HTERT RPE-1 (cell line): ENCODE data around the gene TBXAS1.

Source experiments
- in situ Hi-C: fragments of 300-500 bp; cut with MboI; formaldehyde crosslinking; loops from 4 replicates; pipeline ENCODE4 v1.14.3; 2020; ENCODE audit warnings: low sequenced_read_pairs

The TBXAS1 gene

DNA sequence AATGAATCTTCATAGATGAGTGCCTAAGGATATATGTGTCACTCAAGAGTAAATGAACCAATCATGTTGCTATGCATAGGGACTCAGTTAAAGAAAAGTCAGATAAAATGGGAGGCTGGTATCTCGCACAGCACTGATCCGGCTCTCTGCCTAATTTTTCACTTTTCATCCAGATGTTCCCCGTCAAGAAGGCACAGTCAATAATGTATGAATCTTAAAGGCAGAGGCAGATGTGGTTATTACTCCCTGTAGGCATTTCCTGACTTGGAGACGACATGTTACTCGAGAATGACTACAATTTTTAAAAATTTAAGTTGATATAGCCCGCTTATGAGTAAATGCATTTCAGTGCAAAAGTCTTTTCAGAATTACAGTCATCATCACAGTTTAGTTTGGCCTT lies 113.6 kb downstream of the TBXAS1 start:
- in situ Hi-C loops: no loop called here

DNA sequence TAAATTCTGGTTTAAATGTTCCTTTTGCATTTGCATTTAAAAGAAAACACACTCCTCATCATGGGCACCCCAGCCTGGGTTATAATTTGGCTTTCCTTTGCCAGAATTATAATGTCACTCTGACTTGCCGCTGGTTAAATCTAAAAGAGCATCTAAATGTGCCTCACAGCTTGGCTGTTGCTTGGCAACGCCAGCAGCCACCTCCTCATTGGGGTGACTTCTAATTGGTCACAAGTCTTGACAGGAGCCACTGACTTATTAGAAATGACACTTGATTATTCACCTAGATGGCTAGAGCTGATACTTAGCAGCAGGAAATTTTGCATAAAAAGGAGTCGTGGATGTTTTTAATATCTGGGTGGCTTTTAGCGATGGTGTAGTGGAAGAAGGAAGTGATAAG lies 114.3 kb downstream of the TBXAS1 start:
- in situ Hi-C loops: no loop called here

DNA sequence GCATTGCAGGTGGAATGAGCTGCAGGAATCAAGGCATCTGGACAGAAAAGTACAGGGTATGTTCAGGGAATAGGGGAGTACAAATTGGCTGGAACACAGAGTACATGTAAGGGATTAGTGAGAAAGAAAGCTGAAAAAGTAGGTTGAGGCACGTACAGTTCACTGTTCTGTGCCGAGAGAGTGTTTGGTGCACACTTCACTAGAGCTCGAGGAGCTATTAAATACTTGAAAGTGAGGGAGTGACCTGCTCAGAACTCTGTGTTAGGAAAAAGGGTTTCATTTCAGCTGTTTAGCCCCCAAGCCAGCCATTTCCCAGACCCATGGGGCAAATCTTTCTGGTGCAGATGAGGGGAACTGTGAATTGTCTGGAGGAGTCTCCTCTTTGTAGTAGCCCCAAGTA lies 115.2 kb downstream of the TBXAS1 start:
- in situ Hi-C loops: no loop called here

DNA sequence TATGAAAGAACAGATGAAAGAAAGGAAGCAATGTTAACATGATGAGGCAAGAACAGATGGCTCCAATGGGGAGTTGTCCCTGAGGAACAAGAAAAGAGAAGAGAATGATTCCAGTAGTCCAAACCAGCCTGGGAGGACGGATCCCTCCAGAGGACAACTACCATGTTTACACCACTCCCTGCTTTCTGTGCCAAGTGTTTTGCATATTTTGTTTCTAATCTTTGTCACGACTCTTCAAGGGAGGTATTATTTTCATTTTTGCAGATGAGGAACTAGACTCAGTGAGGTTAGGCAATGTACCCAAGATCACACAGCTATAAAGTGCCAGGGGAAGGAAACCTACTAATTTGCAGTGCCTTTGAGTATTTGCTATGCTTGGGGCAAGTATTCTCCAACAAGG lies 117.5 kb downstream of the TBXAS1 start:
- in situ Hi-C loops: no loop called here

DNA sequence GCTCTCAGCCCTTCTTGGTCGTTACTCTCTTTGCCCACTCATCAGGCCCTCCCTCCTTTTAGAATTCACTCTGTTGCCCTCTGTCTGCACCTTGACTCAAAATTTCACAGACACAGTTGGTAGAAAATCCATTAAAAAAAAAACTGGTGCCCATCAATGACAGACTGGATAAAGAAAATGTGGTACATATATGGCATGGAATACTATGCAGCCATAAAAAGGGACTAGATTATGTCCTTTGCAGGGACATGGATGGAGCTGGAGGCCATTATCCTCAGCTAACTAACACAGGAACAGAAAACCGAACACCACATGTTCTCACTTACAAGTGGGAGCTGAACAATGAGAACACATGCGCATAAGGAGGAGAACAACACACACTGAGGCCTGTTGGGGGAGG lies 118.0 kb downstream of the TBXAS1 start:
- in situ Hi-C loops: no loop called here

DNA sequence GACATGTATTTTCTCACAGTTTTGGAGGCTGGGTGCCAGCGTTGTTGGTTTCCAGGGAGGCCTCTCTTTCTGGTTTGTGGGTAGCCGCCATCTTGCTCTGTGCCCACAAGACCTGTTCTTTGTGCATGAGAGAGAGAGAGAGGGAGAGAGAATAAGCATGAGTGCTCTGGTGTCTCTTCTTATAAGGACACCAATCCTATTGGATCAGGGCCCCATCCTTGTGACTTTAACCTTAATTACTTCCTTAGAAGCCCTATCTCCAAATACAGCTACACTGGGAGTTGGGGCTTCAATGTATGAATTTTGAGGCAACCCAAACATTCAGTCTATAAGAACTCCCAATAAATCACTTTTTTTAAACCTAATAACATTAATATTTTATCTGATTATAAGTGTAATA lies 119.1 kb downstream of the TBXAS1 start:
- in situ Hi-C loops: no loop called here

DNA sequence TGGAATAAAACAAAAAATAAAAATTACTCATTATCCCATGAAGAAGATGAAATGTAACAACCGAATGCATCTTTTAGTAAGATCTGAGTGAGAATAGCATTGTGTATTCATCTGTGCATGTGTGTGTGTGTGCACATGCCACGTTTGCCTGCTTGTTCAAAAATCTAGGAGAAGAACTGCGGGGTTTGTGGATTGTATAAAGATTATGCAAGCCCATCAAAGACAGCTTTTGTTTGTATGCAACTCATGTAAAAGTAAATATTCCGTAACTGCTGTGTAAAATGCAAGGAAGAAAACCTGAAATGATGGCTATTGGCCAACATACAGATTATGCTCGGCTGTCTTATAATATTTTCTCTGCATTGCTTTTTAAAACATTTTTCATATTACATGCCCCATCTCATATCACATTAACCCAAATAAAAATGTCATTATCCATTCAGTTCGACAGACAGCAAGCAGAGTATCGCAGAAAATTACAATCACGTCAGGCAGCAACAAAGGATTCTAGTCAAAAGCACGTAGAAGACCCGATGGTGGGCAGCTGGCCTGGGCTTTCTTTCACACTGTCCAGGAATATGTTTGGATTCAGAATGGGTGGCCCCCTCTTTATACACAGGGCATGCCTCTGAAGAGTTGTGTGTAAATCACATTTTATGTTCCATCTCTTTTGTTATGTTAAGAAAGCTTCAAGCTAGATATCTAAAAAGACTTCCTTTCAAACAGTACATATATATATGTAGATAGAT lies 119.7 kb downstream of the TBXAS1 start:
- in situ Hi-C loops: no loop called here

DNA sequence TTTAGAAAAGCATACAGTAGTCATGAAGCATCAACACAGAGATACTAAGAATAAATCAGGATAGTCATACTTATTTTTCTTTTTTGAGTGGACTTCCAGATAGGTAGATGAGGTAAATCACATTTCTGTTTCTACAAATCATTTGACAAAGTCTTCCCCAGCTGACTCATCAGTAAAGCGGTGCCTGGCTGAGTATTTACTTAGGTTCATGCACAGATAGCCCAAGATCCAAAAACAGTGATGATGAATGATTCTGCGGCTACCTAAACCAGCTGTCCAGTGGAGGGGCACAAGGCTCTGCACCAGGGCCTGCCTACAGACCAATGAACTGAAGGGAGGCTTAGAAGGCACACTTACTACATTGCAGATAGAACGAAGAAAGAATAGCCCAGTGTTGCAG lies 120.6 kb downstream of the TBXAS1 start:
- in situ Hi-C loops: no loop called here

DNA sequence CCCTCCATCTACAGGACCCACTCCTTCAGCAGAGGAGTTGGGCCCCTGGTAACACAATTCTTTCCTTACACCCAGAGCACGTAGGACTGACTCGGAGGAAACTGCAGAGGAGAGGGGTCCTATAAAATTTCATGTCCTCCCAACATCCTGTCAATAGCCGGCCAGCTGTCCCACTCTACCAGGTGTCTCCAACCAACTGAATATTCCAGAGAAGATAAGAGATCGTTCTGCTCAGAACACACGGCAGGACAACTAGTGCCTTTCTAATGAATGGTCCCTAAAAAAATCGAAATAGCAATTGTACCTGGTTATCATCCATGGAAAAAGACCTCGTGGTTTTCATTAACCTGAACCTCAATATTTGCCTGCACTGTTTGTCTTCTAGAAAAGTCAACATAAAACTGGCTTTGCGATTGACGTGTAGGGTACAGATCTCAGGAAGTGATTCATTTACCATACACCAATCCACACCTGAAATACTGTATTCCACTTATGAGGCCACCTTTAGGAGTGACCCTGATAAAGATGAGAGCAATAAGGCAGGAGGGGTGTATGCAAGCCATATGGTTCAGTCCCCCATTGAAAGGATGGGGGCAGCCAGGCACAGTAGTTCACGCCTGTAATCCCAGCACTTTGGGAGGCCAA lies 121.9 kb downstream of the TBXAS1 start:
- in situ Hi-C loops: no loop called here

DNA sequence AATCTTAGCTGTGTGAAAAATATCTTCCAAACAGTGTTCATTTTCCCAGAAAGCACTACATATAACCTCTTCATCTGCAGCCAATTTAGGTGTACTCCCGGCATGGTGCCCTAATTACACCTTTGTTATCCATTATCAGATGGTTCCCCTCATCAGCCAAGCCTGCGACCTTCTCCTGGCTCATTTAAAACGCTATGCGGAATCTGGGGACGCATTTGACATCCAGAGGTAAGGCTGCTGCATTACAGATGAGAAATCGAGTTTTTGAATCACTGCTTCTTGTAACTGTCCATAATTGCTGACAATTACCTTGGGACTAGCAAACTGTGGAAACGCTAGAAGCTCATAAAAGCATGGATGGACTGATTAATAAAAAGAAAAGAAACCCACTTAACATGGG lies 124.2 kb downstream of the TBXAS1 start:
- in situ Hi-C loops: no loop called here

DNA sequence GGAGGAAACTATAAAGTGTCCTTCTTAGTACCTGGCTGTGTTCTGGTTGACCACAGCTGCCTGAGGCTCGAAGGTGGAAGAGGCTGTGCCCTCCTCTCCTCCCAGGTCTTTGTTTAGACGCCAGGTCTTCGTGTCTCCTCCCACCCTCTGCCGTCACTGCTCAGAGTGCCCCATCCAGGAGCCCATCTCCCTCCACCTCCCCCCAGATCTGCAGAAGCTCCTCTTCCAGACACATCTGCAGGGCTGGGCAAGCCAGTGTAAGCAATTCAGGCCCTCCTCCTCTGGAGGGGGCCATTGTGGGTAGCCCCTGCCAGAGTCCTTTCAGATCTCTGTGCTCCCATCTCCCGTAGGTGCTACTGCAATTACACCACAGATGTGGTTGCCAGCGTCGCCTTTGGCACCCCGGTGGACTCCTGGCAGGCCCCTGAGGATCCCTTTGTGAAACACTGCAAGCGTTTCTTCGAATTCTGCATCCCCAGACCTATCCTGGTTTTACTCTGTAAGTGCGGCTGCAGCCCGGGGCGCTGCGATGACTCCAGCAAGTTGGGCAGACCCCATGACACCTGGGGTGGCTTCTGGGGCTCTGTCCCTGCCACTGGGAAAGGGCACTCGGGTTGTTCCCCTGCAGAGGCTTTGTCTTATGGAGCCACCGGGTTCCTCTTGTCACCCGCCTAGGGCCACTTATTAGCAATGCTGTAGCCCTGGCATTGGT lies 126.2 kb downstream of the TBXAS1 start:
- in situ Hi-C loops: no loop called here

DNA sequence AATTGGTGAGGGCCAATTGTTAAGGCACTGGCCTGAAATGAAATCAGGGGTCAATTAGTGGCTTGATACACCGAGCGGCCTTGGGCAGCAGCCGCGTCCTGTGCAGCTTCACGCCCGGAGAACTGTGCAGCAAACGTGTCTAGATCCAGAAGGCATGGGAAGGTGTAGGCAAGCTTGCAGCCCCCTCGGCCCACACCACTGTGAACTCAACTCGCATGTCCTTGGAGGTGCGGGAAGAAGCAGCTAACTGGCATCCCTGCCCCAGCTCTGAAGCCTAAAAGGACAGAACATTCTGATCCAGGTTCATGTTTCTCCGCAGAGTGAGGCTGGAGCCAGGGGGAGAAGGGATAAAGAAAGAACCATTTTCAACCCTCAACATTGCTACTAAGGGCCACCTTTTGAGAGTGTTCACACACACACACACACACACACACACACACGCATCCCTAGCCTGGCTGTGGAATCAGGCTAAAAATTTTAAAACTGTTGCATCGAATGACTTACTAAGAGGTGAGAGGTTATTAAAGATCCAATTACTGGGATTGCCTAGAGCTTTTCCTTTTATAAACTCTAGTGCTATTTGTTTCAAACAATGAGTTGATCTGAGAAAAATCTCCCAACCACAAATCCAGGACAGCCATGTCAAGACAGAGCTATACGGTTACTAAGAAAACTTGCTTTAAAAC lies 129.7 kb downstream of the TBXAS1 start:
- in situ Hi-C loops: no loop called here

DNA sequence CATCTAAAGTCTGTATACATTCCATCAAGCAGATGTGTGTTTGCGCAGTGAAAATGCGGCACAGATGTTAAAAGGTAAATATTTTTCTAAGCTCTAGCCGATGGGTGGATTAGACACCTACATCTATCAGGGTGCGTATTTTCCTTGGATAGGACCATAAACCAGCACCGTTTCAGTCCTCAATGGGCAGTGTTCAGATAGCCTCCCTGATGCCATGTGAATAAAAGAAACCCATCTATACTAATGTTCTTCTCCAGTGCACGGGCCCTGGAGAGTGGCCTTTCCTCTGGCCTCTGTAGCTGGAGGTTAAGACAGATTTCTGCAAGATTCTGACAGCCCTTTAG lies 130.2 kb downstream of the TBXAS1 start:
- in situ Hi-C loops: no loop called here

DNA sequence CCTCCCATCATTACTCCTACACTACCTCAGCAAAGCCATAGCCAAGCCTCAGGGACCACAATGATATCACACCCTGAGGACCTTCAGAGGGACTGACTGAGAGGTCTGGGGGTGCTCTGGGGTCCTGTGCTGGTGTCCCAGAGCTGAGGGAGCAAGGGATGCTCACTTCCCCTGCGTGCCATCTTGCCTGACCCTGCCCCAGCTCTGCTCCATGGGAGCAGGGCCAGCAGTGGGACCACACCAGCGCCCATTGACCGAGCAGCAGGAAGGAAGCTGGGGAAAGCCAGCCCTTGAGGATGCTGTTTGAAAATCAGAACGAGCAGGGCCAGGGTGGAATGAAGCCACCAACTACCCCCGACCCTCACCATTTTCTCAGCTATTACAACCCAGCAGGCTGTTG lies 130.7 kb downstream of the TBXAS1 start:
- in situ Hi-C loops: no loop called here

DNA sequence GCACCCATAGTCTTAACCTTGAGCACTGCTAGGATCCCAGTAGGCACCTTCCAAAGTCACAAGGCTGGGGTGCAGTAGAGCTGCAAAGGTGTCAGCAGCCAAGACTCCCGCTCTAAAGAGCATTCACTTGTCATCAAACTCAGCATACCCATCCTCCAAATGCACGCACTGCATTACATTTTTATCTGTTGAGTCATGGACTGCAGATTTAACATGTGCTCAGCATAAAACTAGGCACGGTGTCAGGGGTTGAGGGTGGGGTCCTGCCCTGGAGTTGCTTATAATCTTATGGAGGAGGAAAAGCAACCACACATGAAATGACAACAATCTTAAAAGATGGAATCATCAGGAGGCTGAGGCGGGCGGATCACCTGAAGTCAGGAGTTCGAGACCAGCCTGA lies 131.1 kb downstream of the TBXAS1 start:
- in situ Hi-C loops: no loop called here

DNA sequence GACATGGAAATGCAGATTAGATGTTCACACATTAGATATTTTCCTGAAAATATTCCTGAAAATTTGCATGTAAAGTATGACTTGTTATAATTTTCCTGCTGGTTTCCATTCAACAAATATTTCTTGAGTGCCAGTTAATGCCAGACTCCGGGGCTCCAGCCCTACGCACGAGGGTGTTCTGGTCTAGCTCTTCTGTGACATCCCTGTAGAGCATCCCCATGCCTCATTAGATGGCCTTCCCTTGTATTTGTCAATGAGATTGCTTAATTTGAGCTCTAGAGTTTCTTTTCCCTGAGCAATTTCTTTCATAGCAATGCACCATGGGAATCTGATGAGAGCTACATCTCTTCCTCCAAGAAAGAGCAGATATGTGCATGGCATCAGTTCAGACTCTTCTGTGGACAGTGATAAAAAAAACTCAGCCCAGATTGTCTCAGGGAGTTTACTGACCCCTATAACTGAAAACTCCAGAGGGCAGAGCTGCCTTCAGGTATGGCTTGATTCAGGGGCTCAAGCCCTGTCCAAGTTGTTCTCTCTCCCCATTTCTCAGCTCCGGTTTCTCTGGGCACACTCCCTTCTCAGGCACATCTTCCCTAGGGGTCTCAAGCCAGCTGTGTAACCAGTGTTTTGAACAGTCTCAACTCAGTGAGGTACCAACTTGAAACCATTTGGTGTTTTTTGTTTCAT lies 137.0 kb downstream of the TBXAS1 start:
- in situ Hi-C loops: no loop called here

DNA sequence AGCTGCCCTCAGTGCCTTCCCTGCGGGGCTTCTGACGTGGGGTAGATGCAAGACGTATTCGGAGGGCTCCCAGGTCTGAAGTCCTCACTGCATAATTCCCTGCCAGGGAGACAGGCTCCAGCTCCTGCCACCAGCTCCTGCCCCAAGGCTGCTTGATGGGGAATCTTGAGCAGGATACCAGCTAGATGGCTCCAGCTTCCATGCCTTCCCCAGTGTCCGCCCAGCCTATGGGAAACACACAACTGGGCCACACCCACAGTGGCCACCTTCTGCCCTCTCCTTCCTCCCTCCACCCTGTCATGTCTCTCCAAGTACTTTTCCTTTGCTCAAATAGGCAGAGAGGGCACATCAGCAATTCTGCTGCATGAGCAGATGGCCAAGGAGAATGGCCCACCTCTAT lies 137.9 kb downstream of the TBXAS1 start:
- in situ Hi-C loops: no loop called here

DNA sequence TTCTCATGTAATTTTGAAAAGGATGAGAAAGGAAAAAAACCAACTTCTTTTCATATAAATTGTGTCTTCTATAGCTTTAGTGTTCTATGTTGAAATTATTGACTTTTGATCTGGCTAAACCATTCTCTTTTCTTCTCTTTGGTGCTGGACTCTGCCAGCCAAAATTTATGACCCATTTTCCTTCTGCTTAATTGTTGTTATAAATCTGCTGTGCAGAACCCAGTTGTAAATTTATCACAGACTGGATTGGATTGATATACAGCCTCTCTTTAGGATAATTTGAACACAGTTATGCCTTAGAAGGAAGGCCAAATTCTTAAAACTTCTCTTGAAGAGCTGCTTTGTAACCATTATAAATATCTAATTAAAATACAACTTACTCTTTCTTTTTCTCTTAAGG lies 139.9 kb downstream of the TBXAS1 start:
- in situ Hi-C loops: no loop called here

DNA sequence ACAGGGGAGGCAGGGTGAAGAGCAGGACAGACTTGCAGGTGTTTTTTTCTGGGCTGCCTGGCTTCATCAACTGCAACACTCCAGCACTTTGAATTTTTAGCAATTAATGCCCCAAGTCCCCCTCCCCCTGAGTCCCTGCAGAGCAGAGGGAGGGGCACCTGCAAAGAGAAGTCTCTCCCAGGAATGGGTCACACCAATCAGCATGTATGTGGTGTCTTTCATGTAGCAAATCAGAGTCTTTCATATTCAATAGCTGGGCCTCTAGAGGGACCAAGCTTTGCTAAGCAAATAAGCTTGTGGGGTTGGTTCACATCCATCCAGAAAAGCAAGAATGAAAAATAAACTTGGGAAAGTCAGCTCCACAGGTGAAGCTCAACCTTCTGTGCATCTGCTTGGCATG lies 143.0 kb downstream of the TBXAS1 start:
- in situ Hi-C loops: no loop called here

DNA sequence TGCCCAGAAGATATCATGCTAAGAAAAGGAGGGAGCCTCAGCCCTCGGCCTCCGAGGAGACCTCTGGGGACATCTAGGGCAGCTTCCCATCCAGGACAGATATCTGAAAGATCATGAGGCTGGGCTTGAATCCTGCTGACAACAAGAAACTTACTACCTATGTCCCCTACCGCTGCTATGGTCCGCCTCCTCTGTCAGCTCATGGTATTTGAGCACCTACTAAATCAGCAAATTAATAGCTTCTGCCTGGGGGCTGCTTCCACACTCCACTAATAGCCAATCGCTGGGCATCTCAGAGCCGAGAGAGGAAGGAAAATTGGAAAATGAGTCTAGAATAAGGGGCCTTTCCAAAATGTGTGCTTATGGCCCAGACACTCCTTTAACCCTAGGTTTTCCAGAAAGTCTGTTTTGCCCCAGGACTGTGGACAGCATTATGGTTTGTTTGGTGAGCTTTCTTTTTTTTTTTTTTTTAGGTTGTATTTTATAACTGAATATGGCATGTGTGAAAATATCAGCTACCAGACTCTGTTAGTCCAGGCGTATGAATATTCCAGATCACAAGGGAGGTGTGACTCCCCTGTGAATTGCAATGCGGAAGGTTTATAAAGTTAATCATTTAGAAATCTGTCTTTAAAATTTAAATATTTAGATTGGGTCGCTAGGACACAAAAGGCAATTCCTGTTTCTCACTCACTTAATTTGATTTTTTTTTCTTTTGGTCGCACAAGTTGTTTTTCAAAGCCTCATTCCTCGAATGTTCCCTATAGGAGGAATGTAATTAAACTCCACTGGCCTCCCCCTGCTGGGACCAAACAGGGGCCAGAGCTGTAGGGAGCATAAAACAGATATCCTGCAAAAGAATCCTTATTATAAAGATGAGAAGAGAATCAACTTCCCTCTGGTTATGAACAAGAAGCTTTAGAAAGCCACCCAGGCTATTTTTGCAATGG lies 144.3 kb downstream of the TBXAS1 start:
- in situ Hi-C loops: no loop called here
